GM19372 (cell line): ENCODE measurements around the gene ZBTB7C.

Source experiments
- ATAC-seq: cut with Tn5 transposase; IDR thresholded peaks from one replicate; pipeline ENCODE4 v1.9.1; 2021; ENCODE audit warnings: mild to moderate bottlenecking, low read depth, moderate library complexity; ENCODE audit not compliant: unreplicated experiment

Gene ZBTB7C

GRCh38 chr18:48019557-48020325 lies 389.4 kb downstream of the ZBTB7C start:
- no peak for ATAC-seq

- no peak for ATAC-seq
These were observed 390.3 kb downstream of the ZBTB7C start for GRCh38 chr18:48018851-48019250.

GRCh38 chr18:48017635-48018034 lies 391.5 kb downstream of the ZBTB7C start:
- ATAC-seq: no peak

- no peak for ATAC-seq
These were observed 396.0 kb downstream of the ZBTB7C start for GRCh38 chr18:48013162-48013561.

- ATAC-seq: no peak
These were observed 397.2 kb downstream of the ZBTB7C start for GRCh38 chr18:48011926-48012465.

- no peak for ATAC-seq
These were observed 398.9 kb downstream of the ZBTB7C start for GRCh38 chr18:48010264-48010663.

- no peak for ATAC-seq
These were observed 400.0 kb downstream of the ZBTB7C start for GRCh38 chr18:48009116-48009745.

GRCh38 chr18:48007955-48008701 lies 401.1 kb downstream of the ZBTB7C start:
- peak; percentile 74 for ATAC-seq

- ATAC-seq: no peak
These were observed 401.8 kb downstream of the ZBTB7C start for GRCh38 chr18:48007381-48007780.

GRCh38 chr18:48006415-48007175 lies 402.6 kb downstream of the ZBTB7C start:
- no peak for ATAC-seq

GRCh38 chr18:48004577-48004976 lies 404.6 kb downstream of the ZBTB7C start:
- ATAC-seq: no peak

GRCh38 chr18:48003426-48004349 lies 405.5 kb downstream of the ZBTB7C start:
- no peak for ATAC-seq

GRCh38 chr18:48002933-48003365 lies 406.2 kb downstream of the ZBTB7C start:
- ATAC-seq: no peak

GRCh38 chr18:48000701-48001100 lies 408.5 kb downstream of the ZBTB7C start:
- ATAC-seq: no peak

- ATAC-seq: no peak
These were observed 409.4 kb downstream of the ZBTB7C start for GRCh38 chr18:47999801-48000248.

- no peak for ATAC-seq
These were observed 411.8 kb downstream of the ZBTB7C start for GRCh38 chr18:47997338-47997780.

- no peak for ATAC-seq
These were observed 413.1 kb downstream of the ZBTB7C start for GRCh38 chr18:47996091-47996541.

GRCh38 chr18:47995654-47996053 lies 413.5 kb downstream of the ZBTB7C start:
- ATAC-seq: no peak

GRCh38 chr18:47993409-47993808 lies 415.8 kb downstream of the ZBTB7C start:
- ATAC-seq: no peak
